Stimulated activated CD4-positive, alpha-beta T cell treated with anti-CD3 and anti-CD28 coated beads, Interleukin-2, amount 100 ng/mL, for 48 hours (primary cell): ENCODE measurements around the gene AOPEP.

ENCODE experiments used
- DNase-seq, 2 donors: peaks; one replicate each; pipeline ENCODE4 v3.0.0-alpha.2; 2020

AOPEP gene

GRCh38 chr9:95025213-95026147, 299.0 kb downstream of the AOPEP start:
- DNase-seq, result no peak

GRCh38 chr9:95026148-95026524, 299.6 kb downstream of the AOPEP start:
- DNase-seq, result no peak

GRCh38 chr9:95027914-95028852, 301.7 kb downstream of the AOPEP start:
- DNase-seq, result no peak

DNA sequence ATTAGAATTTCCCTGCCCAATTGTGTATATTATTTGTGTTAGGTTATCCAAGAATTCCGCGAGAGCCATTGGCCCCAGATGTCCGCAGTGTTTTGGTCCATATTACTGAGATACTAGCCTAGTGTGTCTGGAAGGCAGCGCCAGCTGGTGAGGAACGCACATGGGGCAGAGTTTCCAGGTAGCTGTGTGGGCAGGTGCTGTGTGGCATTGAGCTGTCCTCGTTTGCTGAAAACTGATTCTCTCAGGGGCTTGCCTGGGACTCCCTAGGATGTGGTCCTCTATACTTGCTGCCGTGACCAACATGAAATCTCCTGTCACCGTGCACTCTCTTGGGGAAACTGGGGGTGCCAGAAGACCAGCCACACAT, 302.3 kb downstream of the AOPEP start:
- DNase-seq, result no peak

GRCh38 chr9:95029288-95029687, 302.8 kb downstream of the AOPEP start:
- DNase-seq, result no peak

DNA sequence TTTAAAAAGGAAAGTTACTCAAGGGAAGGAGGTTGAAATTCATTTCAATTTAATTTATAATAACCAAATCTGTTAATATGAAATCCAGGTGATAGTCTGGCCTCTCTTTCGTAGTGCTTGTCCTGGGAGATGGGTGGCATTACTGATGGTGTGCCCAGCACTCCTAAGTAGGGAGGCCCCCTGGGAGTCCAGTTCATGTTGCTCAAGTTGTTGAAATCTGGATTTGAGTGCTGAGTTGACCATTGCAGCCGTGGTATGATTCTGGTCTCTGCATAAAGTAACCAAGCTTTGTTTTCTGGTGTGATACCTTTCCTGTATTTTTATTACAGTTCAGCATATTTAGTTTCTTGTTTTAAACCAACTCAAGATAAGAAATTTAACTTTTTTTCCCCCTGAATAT, 303.2 kb downstream of the AOPEP start:
- no peak for DNase-seq

DNA sequence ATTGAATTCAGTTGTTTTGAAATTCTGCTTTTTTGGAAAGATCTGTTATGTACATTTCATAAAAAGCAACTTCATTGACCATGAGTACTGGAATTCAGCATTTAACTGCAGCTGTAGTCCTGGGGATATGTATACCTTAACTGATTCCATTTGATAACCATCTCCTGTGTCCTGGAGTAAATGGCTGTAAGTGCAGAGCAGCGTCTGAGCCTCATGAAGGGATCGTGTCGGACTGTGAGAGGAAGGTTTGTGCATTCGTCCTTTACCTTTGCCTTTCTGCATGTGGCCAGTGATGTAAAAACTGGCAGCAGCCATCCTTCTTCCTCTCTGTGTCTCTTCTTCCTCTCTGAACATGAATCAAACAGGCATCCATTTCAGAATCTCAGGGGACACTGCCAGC, 303.8 kb downstream of the AOPEP start:
- no peak for DNase-seq

- DNase-seq, result no peak
Measured at GRCh38 chr9:95030920-95031642, 304.6 kb downstream of the AOPEP start.

GRCh38 chr9:95031711-95032461, 305.4 kb downstream of the AOPEP start:
- DNase-seq, result no peak

DNA sequence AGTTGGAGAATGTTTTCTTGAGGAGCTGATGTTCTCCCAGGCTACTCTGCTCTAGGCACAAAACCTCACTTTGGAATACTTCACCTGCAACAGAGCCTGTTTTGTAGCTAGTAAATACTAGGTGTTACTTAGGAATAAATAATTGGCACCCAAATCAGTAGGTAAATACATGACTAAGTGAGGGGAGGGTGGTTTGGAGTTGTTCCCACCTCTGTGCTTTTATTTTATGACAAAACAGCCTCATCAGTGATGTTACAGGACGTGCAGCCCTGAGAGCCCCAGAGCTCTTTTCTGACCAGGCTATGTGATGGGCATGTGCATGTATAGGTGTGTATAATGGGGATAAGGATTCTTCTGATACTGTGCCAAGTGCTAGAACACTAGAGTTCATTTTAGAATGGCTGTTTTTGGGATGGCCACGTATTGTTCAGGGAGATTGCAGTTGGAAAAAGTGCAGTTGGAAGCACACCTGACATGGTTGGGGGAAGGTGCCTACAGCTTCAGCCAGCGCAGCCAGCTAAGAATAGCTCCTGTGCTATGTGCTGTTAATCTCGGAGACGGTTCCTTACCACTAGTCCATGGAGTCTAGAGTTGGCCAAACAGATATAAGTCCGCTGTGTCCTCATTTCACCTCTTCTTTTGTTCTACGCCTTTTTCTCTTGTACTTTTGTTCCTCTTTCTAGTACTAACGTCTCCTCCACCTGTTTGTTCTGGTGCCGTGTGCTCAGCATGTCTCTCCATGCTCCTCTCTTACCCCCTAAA, 306.3 kb downstream of the AOPEP start:
- no peak for DNase-seq

- no peak for DNase-seq
Measured at GRCh38 chr9:95035846-95036245, 309.3 kb downstream of the AOPEP start.

DNA sequence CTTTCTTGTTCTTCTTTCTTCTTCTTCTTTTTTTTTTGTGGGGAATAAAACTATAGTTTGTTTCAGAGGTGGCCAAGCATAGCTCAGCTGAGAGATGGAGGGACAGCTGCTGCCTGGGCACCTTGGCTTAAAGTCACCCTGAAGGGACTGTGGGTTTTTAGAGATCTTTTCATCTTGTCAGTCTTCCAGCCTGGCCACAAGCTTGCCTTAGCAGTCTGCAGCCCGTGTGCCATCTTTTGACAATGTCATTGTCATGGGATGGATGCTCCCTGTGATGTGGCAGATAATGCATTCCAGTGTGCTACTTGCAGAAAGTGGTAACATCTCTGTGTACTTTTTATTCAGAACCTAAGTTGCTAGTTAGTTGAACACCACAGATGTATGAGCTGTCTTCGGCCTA, 310.2 kb downstream of the AOPEP start:
- no peak for DNase-seq

DNA sequence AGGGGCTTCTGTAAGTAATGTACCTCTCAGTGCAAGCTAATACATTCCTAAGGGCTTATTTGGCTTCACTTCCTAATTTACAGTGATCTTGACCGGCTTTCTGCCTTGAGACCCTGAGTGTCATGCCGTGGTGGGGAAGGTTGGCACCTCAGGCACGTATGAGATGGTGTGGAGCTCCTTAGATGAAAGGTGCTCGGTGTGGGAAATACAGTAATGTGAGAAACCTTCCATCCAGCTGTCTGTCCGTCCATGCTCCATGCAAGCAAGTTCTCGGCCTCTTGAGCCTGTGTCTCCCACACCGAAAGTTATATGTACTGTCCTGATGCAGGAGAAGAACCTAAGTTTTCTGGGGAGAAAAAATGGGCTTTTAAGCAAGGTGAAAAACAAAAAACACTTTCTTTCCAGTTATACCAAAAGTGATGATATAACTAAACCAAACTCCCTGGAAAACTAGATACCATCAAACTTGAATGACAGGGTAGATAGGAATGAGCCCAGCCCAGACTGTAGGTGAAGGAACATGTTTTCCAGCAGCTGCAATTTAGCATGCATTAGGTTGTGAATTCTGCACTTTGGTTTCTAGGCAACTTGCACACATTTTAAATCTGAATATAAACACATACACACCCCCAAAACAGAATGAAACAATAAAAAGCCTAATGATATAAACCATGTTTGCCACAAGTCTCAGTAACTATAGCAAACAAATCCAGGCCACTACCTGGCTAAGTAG, 311.5 kb downstream of the AOPEP start:
- no peak for DNase-seq

DNA sequence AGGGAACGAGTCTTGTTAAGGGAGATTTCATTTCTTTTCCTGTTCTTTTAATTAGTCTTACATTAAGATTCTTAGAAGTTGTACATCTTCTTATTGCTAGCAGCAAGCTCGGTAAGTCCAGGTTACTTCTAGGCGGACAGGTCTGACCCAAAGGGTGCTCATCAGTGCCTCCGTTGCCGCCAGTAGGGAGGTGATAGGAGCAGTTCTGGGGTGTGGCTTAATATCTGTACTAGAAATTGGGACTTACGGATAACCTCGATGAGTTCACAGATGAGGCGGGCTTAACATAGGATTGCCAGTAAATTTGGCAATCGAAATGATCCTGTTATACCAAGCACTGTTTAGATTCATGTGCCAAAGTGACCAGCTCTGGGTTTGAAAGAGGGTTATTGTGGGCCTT, 312.2 kb downstream of the AOPEP start:
- DNase-seq, result no peak

- DNase-seq, result no peak
Measured at GRCh38 chr9:95040106-95040505, 313.6 kb downstream of the AOPEP start.

GRCh38 chr9:95043826-95044225, 317.3 kb downstream of the AOPEP start:
- no peak for DNase-seq

DNA sequence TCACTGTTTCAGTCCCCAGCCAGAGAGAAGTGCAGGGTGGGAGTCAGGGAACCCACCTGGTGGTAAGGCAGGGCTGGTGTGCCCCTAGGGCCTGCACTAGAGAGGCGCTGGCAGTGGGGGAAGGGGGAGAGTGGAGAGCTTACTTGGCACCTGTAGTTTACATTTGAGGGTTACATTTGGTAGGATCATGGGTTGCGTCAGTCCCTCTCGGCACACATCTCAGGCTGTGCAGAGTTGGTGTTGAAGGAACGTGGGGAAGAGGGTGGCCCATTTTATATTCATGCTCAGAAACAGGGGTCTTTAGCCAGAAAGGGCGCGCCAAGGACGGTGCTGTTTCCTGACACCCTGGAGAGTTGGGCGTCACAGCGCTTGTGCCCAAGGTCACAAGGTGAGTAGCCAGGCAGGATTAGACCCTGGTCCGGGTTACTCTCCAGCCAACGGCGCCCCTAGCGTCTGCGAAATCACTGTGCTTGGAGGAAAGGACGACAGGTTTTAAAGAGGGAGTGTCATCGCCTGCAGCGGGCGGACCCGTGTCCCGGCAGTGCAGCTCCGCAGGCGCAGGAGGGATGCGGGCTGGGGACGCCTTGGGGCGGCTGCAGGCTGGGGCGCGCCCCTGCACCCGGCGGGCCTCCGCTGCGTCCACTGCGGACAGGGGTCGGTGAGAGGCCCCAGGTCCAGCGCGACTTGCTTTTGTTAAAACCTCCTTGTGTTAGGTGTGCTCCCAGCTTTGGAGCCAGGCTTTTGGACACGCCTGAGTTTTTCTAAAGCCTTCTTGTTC, 318.4 kb downstream of the AOPEP start:
- no peak for DNase-seq

DNA sequence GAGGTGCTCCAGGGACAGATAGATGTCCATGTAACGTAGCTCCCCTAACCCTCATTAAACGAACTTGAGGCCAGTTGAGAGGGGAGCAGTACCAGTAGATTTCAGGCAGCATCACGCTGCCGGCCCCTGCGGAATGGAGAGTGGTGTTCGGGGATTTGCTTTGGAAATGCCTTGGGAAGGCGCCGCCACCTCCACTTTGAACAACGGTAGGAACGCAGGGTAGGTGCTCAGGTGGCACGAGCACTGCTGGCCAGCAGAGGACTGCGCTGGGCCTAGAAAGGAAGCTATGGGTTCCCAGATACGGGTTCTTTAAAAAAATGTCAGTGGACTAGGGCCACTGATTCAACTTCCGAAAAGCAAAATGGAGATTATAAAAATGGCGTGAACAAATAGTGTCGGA, 319.3 kb downstream of the AOPEP start:
- no peak for DNase-seq

- no peak for DNase-seq
Measured at GRCh38 chr9:95047452-95048224, 321.1 kb downstream of the AOPEP start.
